Stomach smooth muscle (tissue), 2 donors: ENCODE results near the gene FAM131B.
"Not testable (repeated sequence)": the region's sequence is repeated elsewhere in the genome, so short reads cannot be mapped to it uniquely, and the experiment has no call there.

Experiments
- H3K27ac ChIP-seq: one replicate; pipeline ENCODE4 v1.7.0; 2013; ENCODE audit warnings: mild to moderate bottlenecking, low read length, inconsistent platforms
- H3K27me3 ChIP-seq, 2 donors: one replicate each; pipeline ENCODE4 v1.7.0; 2013; ENCODE audit warnings: low read length in 2 of 2; ENCODE audit not compliant: insufficient read depth in 2 of 2, control insufficient read depth in 1 of 2
- H3K36me3 ChIP-seq, 2 donors: one replicate each; pipeline ENCODE4 v1.7.0; 2013; ENCODE audit warnings: low read length in 2 of 2; ENCODE audit not compliant: control insufficient read depth in 2 of 2, insufficient read depth in 2 of 2
- H3K4me1 ChIP-seq: one replicate; pipeline ENCODE4 v1.7.0; 2013; ENCODE audit warnings: low read length; ENCODE audit not compliant: control insufficient read depth, insufficient read depth
- H3K4me3 ChIP-seq, 2 donors: one replicate each; pipeline ENCODE4 v1.7.0; 2013; ENCODE audit warnings: low read length in 2 of 2
- H3K9ac ChIP-seq, 2 donors: one replicate each; pipeline ENCODE4 v1.7.0; 2013; ENCODE audit warnings: low read length in 2 of 2, mild to moderate bottlenecking in 1 of 2
- H3K9me3 ChIP-seq, 2 donors: one replicate each; pipeline ENCODE4 v1.7.0; 2013; ENCODE audit warnings: low read length in 2 of 2; ENCODE audit not compliant: control insufficient read depth in 2 of 2
- donor health status: healthy.
- donor health status: Pancreatic carcinoma.

The FAM131B gene

DNA sequence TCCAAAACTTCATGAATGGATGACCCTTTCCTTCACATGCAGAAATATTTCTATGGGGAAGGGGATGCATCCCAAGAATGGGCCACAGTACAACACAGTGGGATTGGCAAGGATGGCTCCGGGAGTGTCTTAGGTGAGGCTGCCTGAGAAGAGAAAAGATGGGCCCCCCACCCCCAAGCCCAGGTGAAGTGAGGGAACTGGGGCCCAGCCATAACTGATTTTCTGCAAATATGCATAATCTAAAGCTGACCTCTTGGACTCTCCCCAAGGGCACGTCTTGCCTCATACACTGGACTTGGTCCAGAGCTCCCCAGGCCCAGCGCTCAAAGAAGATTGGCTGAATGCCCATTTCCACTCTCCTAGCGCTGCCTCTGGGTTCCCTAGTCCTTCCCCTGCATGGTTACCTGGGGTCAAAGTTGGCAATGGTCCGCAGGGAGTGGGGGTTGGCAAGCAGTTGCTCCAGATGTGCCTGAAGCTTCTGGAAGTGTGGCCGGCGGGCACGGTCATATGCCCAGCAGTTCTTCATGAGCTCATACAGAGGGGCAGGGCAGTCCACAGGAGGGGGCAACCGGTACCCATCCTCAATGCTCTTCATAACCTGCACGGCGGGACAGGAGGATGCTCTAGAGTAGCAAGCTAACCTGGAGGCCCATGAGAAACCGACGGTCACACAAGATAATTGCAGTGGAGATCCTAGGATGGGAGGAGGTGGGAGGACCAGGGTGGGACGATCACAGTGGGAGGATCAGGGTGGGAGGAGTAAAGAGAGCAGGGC, 30.9 kb upstream of the FAM131B start:
- Histone ChIP-seq H3K9me3 (no peaks in the 10 kb centered on the region), H3K36me3 (peaks cover 22 to 34% of the 10 kb centered on the region in 2 donors), H3K27me3 (no peaks in the 10 kb centered on the region), H3K4me1 (peaks cover 50% of the 10 kb centered on the region), H3K9ac (no peak overlapping the region), H3K4me3 (no peak overlapping the region), H3K27ac (peak overlapping the region; percentile 31)

DNA sequence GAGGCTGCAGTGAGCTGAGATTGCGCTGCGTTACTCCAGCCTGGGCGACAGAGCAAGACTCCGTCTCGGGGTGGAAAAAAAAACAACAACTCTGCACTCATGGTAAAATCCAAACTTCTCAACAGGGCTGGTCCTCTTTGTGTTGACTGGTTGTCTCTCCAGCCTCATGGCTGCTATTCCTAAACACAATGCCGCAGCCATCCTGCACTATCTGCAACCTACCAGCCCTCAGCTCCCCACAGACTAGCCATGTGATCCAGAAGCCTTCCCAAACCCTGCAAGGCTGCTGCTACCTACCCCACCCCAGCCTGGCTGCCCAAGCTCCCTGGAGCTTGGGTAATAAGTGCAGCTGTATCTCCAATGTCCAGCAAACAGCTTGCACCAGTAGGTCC, 30.4 kb upstream of the FAM131B start:
- peaks cover 28 to 40% of the 10 kb centered on the region in 2 donors for H3K36me3 ChIP-seq
- no peaks in the 10 kb centered on the region for H3K27me3 ChIP-seq

DNA sequence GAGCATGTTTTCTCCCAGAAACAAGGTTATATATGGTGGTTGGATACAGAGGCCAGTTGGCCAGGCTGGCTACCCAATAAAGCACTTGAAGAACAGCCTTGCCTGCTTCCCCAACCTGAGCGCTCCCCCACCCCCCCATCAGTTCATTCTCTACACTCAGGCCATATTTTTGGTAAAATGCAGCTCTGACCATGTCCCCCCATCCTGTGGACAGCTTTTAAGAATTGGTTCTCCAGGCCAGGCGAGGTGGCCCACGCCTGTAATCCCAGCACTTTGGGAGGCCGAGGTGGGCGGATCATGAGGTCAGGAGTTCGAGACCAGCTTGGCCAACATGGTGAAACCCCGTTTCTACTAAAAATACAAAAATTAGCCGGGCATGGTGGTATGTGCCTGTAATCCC, 29.9 kb upstream of the FAM131B start:
- Histone ChIP-seq H3K27ac (peak overlapping the region; percentile 91), H3K36me3 (peaks cover 33 to 43% of the 10 kb centered on the region in 2 donors), H3K4me1 (peaks cover 59% of the 10 kb centered on the region)
- H3K27me3 ChIP-seq, H3K9me3 ChIP-seq, H3K9ac ChIP-seq, H3K4me3 ChIP-seq: not testable (repeated sequence)

More for the DNA sequence above, 30.4 kb upstream of the FAM131B start:
- Histone ChIP-seq H3K4me3 (no peak overlapping the region), H3K27ac (no peak overlapping the region), H3K9ac (no peak overlapping the region), H3K4me1 (peaks cover 55% of the 10 kb centered on the region), H3K9me3 (no peaks in the 10 kb centered on the region)

DNA sequence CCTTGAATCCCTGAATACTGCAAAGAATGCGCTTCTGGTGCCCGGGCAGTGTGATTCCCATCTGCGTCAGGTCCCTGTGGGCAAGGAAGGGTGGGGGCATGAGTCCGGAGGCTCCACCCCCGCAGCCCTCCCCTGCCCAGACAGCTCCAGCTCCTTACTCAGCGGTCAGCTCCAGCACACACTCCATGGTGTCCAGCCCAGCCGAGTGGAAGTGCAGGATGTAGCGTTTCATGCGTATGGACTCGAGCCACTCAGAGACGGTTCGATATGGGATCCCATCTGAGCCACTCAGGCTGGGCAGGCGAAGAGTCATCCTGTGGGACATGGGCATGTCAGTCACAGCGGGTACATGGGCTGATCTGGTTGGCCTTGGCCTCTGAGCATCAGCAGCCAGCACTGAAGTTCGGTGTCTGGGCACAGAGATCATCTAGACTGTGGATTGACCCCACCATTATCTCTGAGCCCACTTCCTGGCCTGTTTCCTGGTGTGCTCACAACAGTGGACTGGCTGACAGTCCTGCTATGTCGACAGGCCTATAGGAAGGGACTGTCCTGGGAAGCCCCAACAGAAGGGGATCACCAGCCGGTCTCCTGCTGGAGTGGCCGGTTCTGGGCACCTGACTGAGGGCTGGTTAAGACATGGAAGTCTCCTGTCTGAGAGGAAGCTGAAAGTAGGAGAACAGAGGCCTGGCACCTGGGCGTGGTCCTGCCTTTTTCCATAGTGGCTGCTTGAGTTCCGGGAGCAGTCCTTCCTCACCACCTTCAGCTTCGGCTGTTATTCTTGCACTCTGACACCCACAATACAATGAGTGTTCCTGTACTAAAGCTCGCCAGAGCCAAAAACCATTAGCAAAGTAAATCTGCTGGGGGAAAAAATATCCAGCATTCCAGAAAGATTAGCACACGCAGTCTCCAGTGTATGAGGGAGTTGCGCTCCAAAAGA, 29.2 kb upstream of the FAM131B start:
- Histone ChIP-seq H3K9ac (peak overlapping the region; percentile 43 to 47), H3K27me3 (no peaks in the 10 kb centered on the region), H3K36me3 (peaks cover 33 to 46% of the 10 kb centered on the region in 2 donors), H3K4me1 (peaks cover 66% of the 10 kb centered on the region), H3K27ac (peak overlapping the region; percentile 91), H3K9me3 (no peaks in the 10 kb centered on the region), H3K4me3 (peak overlapping the region; percentile 45 to 62)

DNA sequence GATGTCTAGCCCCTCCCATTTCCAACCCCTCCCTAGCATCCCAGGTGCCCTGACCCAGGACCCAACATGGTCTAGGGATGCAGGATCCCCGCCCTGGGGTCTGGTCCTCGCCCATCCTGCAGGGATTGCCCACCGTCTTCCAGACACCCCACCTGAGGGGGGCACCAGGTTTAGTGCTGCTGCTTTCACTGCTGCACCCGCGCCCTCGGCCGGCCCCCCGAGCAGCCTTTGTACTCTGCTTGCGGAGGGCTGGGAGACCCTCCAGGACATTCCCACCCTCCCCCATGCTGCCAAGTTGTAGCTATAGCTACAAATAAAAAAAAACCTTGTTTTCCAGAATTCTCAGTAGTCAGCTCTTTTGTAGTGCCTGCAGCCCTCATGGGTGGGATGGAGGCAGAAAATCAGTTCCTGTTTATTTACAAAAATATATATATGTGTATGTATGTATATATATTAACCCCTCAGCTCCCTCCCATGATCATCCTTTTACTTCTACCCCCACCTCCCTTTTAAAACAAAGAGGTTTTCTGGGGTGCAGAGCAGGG, 28.3 kb upstream of the FAM131B start:
- H3K27me3 ChIP-seq = no peaks in the 10 kb centered on the region
- no peaks in the 10 kb centered on the region for H3K9me3 ChIP-seq
- peaks cover 73% of the 10 kb centered on the region for H3K4me1 ChIP-seq
- H3K27ac ChIP-seq = peak overlapping the region; percentile 91
- H3K4me3 ChIP-seq = peak overlapping the region in 1 of 2 donors; percentile 62
- peaks cover 33 to 47% of the 10 kb centered on the region in 2 donors for H3K36me3 ChIP-seq
- peak overlapping the region in 1 of 2 donors; percentile 36 for H3K9ac ChIP-seq

DNA sequence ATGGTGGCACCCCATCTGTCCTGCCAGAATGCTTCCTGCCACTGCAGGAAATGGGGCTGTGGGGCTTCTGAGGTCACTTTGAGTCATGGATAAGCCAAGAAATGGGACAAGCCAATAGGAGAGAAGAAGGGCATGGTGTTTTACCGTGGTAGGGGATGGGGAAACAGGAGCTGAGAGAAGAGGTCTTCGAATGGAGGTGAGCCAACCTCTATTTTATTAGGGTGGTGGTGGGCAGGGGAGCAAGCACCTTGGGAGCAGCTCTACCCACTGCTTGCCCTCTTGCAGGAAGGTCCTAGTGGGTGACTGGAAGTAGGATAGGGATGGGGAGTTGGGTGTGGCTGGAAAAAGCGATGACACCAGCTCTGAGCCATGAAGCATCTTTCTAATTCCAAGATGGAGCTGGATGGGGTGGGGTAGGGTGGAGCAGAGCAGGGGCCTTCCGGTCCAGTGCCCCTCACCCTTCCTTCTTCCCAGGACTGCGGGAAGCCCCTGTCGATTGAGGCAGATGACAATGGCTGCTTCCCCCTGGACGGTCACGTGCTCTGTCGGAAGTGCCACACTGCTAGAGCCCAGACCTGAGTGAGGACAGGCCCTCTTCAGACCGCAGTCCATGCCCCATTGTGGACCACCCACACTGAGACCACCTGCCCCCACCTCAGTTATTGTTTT, 27.7 kb upstream of the FAM131B start:
- Histone ChIP-seq H3K9me3 (no peaks in the 10 kb centered on the region), H3K27ac (peak overlapping the region; percentile 91), H3K27me3 (no peaks in the 10 kb centered on the region), H3K36me3 (peaks cover 35 to 46% of the 10 kb centered on the region in 2 donors), H3K9ac (peak overlapping the region in 1 of 2 donors; percentile 11), H3K4me1 (peaks cover 74% of the 10 kb centered on the region), H3K4me3 (no peak overlapping the region)

DNA sequence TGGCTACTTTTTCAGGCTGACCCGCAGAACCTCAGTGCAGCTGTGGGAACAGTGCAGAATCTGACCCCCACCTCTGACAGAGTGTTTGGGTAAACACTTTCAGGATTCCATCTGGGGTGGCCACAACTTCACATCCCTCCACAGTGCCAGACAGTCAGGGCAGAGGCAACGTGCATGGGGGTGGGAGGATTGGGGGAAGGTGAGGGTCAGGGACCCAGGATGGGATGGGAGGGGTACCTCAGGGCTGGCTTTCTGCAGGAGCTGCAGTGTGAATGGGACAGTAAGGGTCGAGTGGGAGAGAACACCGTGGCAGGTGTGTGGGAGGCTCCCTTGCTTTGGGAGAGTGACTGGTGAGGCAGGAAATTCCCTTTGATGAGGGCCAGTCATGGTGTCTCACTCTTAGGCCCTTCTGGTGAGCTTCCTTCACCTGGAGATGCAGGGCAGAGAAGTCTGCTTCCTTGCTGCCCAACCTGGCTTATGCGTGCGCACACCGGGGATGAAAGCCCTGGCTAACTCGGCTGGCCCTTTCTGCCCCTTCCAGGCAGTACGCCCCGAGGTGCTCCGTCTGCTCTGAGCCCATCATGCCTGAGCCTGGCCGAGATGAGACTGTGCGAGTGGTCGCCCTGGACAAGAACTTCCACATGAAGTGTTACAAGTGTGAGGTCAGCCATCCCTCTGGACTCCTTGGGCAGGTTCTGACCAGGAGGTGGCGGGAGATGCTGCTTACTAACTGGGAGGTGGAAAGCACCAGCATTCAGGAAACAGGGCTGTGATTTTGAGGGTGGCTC, 27.0 kb upstream of the FAM131B start:
- H3K36me3 ChIP-seq = peaks cover 37 to 48% of the 10 kb centered on the region in 2 donors
- H3K27ac ChIP-seq = peak overlapping the region; percentile 91
- H3K4me1 ChIP-seq = peaks cover 80% of the 10 kb centered on the region
- no peaks in the 10 kb centered on the region for H3K27me3 ChIP-seq
- H3K9me3 ChIP-seq = no peaks in the 10 kb centered on the region
- H3K9ac ChIP-seq = no peak overlapping the region
- H3K4me3 ChIP-seq = no peak overlapping the region

DNA sequence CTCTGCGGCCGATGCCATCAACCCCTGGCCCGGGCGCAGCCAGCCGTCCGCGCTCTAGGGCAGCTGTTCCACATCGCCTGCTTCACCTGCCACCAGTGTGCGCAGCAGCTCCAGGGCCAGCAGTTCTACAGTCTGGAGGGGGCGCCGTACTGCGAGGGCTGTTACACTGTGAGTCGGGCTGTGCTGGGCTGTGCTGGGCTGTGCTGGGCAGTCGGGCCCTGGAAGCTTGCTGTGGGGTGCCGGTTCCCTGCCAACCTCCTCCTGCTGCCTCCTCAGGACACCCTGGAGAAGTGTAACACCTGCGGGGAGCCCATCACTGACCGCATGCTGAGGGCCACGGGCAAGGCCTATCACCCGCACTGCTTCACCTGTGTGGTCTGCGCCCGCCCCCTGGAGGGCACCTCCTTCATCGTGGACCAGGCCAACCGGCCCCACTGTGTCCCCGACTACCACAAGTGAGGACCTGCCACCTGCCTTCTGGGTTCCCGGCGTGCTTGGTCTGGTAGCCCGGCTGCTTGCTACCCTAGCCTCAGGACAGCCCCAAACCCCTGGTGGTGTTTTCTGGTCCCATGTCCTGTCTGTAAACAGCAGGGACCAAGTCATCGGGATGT, 26.1 kb upstream of the FAM131B start:
- no peak overlapping the region for H3K9ac ChIP-seq
- no peaks in the 10 kb centered on the region for H3K9me3 ChIP-seq
- H3K4me3 ChIP-seq = no peak overlapping the region
- H3K27me3 ChIP-seq = no peaks in the 10 kb centered on the region
- H3K4me1 ChIP-seq = peaks cover 87% of the 10 kb centered on the region
- H3K36me3 ChIP-seq = peaks cover 37 to 47% of the 10 kb centered on the region in 2 donors
- peak overlapping the region; percentile 91 for H3K27ac ChIP-seq

DNA sequence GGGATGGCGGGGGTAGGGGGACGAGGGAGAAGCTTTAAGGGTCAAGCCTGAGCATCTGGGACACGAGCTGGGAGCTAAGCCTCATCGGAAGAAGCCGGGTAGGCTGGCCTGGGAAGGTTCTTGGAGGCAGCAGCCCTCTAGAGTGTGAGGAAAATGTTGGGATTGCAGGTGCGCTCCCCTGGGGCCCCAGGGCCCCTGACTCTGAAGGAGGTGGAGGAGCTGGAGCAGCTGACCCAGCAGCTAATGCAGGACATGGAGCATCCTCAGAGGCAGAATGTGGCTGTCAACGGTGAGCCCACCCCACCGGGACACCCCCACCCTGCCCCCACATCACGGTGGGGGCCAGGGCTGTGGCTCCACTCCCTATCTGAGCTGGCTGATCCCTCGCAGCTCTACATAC, 25.5 kb upstream of the FAM131B start:
- Histone ChIP-seq H3K27me3 (no peaks in the 10 kb centered on the region), H3K9me3 (no peaks in the 10 kb centered on the region), H3K27ac (peak overlapping the region; percentile 53), H3K4me3 (no peak overlapping the region), H3K4me1 (peaks cover 88% of the 10 kb centered on the region), H3K9ac (no peak overlapping the region), H3K36me3 (peaks cover 37 to 43% of the 10 kb centered on the region in 2 donors)
